Retinal pigment epithelial cell (primary cell): ENCODE data around the gene R3HDM2.
"Not testable (repeated sequence)": the region's sequence is repeated elsewhere in the genome, so short reads cannot be mapped to it uniquely, and the experiment has no call there.

Source experiments
- DNase-seq: peaks from one replicate; pipeline ENCODE4 v3.0.0-alpha.2; 2010; ENCODE audit warnings: low read depth
- H3K4me3 ChIP-seq: 2 replicates; pipeline ENCODE4 v1.5.1; 2011; ENCODE audit warnings: mild to moderate bottlenecking, low read length, control low read depth, moderate library complexity
- TF ChIP-seq, protein P1 (sequence below): conservative IDR thresholded peaks from 2 replicates; pipeline ENCODE4 v1.5.1; 2011; ENCODE audit warnings: low read depth, low read length, control low read depth, inconsistent platforms

Gene R3HDM2

DNA sequence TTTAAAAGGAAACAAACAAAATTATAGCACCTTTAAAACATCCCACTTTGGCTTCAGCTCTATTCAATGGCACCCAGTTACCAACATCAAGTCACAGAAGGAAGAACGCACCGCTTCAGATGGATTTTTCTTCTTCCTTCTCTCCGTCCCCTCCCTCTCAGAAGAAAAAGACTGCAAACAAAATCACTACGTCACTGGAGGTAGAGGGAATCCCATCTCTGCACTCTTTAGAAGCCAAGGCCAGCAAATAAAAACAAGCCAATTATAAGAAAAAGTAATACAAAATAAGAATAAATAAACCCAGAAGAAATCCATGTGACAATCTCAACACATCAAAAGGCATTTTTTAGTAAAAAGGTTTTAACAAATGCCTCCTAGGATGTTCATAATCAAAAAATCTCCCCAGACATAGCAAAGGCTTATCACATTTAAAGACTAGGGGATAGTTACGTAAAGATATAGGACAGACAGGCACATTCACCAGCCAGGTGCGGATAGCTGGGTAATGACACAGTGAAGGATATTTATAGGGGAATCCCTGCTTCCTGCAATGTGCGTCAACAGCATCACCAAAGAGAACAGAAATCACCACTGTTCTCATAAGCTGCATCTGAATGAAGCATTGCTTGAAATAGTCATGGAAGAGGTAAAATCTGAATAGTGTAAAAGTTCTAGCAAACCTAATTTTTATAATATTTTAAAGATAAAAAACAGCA lies 89.4 kb downstream of the R3HDM2 start:
- no peak for DNase-seq
- TF ChIP-seq, protein P1, sequence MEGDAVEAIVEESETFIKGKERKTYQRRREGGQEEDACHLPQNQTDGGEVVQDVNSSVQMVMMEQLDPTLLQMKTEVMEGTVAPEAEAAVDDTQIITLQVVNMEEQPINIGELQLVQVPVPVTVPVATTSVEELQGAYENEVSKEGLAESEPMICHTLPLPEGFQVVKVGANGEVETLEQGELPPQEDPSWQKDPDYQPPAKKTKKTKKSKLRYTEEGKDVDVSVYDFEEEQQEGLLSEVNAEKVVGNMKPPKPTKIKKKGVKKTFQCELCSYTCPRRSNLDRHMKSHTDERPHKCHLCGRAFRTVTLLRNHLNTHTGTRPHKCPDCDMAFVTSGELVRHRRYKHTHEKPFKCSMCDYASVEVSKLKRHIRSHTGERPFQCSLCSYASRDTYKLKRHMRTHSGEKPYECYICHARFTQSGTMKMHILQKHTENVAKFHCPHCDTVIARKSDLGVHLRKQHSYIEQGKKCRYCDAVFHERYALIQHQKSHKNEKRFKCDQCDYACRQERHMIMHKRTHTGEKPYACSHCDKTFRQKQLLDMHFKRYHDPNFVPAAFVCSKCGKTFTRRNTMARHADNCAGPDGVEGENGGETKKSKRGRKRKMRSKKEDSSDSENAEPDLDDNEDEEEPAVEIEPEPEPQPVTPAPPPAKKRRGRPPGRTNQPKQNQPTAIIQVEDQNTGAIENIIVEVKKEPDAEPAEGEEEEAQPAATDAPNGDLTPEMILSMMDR: no peak
- no peak overlapping the region for H3K4me3 ChIP-seq

DNA sequence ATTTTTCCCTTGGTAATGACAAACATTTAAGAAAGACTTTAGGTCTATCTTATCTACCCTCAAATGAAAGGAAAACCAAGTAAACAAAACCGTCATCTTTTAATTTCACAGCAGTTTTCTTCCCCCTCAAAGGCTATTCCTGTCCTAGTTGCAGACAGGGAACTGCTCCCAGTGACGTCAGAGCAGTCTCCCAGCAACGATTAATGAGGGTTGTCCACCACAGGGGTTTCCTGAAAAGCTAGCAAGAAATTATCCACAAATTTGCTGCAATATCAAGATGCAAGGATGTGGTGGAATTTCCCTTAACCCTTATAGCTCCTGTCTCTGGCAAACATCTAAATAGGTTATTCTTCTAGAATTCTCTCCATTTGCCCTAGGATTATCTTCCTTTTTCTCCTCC lies 90.7 kb downstream of the R3HDM2 start:
- DNase-seq: peak; percentile 22
- H3K4me3 ChIP-seq: no peak overlapping the region
- TF ChIP-seq, protein P1: no peak

DNA sequence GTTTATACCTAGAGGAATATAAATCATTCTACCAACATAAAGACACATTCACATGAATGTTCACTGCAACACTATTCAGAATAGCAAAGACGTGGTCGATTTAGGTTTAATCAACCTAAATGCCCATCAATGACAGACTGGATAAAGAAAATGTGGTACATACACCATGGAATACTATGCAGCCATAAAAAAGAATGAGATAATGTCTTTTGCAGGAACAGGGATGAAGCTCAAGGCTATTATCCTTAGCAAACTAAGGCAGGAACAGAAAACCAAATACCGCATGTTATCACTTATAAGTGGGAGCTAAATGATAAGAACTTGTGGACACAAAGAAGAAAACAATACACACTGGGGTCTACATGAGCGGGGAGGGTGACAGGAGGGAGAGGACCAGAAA lies 94.5 kb downstream of the R3HDM2 start:
- H3K4me3 ChIP-seq, DNase-seq: not testable (repeated sequence)

DNA sequence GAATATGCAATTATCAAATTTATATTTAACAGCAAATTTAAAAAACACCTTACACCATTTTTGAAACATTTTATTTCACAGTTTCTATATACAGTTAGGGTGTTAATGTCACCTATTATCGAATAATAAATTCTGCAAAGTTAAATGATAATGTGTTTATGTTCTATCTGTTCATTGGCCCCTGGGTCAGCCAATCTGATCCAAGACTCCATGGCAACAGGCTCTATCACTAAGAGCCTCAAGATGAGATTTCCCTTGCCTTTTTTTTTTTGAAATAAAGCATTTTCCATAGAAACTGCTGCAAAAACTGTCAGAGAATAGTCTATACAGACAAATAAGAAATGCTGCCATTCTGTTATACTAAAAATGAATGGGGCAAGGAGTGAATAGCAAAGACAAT lies 96.6 kb downstream of the R3HDM2 start:
- H3K4me3 ChIP-seq: no peak overlapping the region
- no peak for DNase-seq
- TF ChIP-seq, protein P1: no peak

DNA sequence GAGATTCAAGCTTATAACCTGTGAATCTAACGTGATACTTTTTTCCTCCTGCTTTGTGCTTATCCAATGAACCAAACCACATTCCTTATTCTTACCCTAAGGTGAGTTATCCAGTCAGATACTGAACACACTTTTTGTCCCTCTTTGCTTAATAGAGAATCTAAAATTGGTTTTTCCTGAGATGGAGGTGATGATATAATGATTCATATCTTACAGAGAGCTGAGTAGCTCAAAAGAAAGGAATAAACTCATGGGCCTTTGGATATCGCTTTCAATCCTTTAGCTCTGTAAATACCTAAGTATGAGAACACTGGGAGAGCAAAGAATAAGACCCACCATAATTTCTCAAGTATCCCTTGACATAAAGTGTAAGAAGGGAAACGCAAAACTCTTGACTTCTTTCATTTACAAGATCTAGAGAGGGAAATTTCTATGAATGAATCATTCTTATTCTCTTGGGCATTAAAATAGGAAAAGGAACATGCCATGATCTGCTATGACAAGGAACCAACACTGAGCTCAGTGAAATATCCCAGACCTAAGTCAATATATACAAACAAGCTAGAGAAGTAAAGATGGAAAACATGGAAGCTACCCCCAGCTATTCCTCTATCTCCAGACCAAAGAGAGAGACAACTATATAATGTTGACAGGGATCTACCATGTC lies 98.1 kb downstream of the R3HDM2 start:
- TF ChIP-seq, protein P1: no peak
- no peak overlapping the region for H3K4me3 ChIP-seq
- no peak for DNase-seq

DNA sequence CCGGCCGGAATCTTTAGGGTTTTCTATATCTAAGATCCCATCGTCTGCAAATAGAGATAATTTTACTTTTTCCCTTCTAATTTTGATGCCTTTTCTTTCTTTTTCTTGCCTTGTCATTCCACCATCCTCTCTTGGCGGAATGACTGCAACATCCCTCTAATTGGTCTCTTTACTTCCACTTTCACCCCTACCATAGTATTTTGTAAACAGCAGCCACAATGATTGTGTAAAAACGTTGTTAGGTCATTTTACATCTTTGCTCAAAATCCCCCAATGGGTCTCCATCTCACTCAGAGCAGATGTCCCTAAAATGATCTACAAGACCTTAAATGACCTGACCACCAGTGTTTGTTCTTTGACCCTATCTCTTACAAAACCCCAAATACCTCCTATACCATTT lies 99.9 kb downstream of the R3HDM2 start:
- TF ChIP-seq, protein P1: no peak
- H3K4me3 ChIP-seq: no peak overlapping the region
- DNase-seq: no peak

DNA sequence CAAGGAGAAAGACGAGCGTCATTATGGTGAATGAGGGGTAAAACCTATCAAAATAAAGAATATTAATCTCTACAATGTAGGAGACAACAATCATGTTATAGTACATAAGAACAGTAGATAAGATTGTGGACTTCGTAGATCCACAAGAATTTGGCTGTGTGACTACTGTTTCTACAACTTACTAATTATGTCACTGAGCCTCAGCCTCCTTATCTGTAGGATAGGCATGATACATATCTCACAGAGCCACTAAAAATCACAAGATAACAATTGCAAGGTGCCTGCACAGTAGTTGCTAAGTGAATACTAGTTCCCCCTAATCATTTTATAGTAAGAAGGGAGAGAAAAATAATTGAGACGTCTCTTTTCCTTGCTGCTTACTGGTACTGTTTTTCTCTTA lies 101.6 kb downstream of the R3HDM2 start:
- TF ChIP-seq, protein P1: no peak
- H3K4me3 ChIP-seq: no peak overlapping the region
- DNase-seq: no peak
